ENCODE data around the gene ZNF773. TPM values are rescaled to one million over a fixed set of nuclear protein-coding genes. Genes with fewer than 3 reads are reported as not detected.
A peak's percentile ranks its signal among the peaks of the same experiment; 100 is the strongest.
"Not testable (repeated sequence)": the region's sequence is repeated elsewhere in the genome, so short reads cannot be mapped to it uniquely, and the experiment has no call there.

ZNF773 gene
- total RNA-seq, 2 experiments from 2014 or later: 8.6 to 11.4 TPM

- Mint-ChIP-seq H3K27ac (no peak overlapping the region), H3K27me3 (no peaks in the 10 kb centered on the region), H3K9me3 (peaks cover 66% of the 10 kb centered on the region), H3K4me3 (no peak overlapping the region), H3K4me1 (no peaks in the 10 kb centered on the region), H3K36me3 (ENCODE audit: low read depth) (peaks cover 71% of the 10 kb centered on the region)
- ChIA-PET POLR2A (no interaction called here), CTCF (no interaction called here)
- no peak for DNase-seq
These were observed 11.7 kb downstream of the ZNF773 start for GRCh38 chr19:57511484-57511883.

- Mint-ChIP-seq H3K27me3 (no peaks in the 10 kb centered on the region), H3K4me3 (no peak overlapping the region), H3K9me3 (peaks cover 68% of the 10 kb centered on the region), H3K36me3 (ENCODE audit: low read depth) (peaks cover 61% of the 10 kb centered on the region), H3K4me1 (no peaks in the 10 kb centered on the region), H3K27ac (no peak overlapping the region)
- ChIA-PET CTCF (no interaction called here), POLR2A (no interaction called here)
- DNase-seq: no peak
These were observed 13.1 kb downstream of the ZNF773 start for GRCh38 chr19:57512845-57513244.

GRCh38 chr19:57515255-57515654 is 15.5 kb downstream of the ZNF773 start:
- CTCF ChIA-PET: no interaction called here
- H3K36me3 Mint-ChIP-seq (ENCODE audit: low read depth): peaks cover 46% of the 10 kb centered on the region
- H3K9me3 Mint-ChIP-seq: peaks cover 60% of the 10 kb centered on the region
- H3K4me1 Mint-ChIP-seq: no peaks in the 10 kb centered on the region
- POLR2A ChIA-PET: interaction anchor here (0.7 kb wide), 1 partner anchor 16 kb away, joined by 3 read pairs; the partner anchor contains the start of gene ZNF773
- no peak overlapping the region for H3K4me3 Mint-ChIP-seq
- no peaks in the 10 kb centered on the region for H3K27me3 Mint-ChIP-seq
- H3K27ac Mint-ChIP-seq: no peak overlapping the region
- DNase-seq: no peak

GRCh38 chr19:57518021-57518420 is 18.3 kb downstream of the ZNF773 start:
- H3K27ac Mint-ChIP-seq, POLR2A ChIA-PET, H3K4me1 Mint-ChIP-seq, H3K4me3 Mint-ChIP-seq, DNase-seq, CTCF ChIA-PET, H3K27me3 Mint-ChIP-seq: not testable (repeated sequence)
- peaks cover 35% of the 10 kb centered on the region for H3K36me3 Mint-ChIP-seq (ENCODE audit: low read depth)
- peaks cover 56% of the 10 kb centered on the region for H3K9me3 Mint-ChIP-seq

GRCh38 chr19:57527136-57527881 is 27.6 kb downstream of the ZNF773 start, which contains the start of gene ZNF549:
ZNF549 (plus strand) TSS chr19:57527356; CDS start chr19:57527574, 218 bp downstream.
- CTCF ChIA-PET: no interaction called here
- no peaks in the 10 kb centered on the region for H3K27me3 Mint-ChIP-seq
- H3K4me1 Mint-ChIP-seq: peaks cover 20% of the 10 kb centered on the region
- peak within 1 kb of the TSS; percentile 73 for H3K27ac Mint-ChIP-seq
- POLR2A ChIA-PET: interaction anchor here (0.9 kb wide), 1 partner anchor 293 kb away, joined by 3 read pairs; no protein-coding TSS in a partner anchor
- H3K36me3 Mint-ChIP-seq (ENCODE audit: low read depth): peaks cover 46% of the 10 kb centered on the region
- peaks cover 54% of the 10 kb centered on the region for H3K9me3 Mint-ChIP-seq
- peak; percentile 91 for DNase-seq
- H3K4me3 Mint-ChIP-seq: peak within 1 kb of the TSS; percentile 81

- Mint-ChIP-seq H3K36me3 (ENCODE audit: low read depth) (peaks cover 91% of the 10 kb centered on the region), H3K27me3 (no peaks in the 10 kb centered on the region), H3K27ac (no peak overlapping the region), H3K4me3 (no peak overlapping the region), H3K9me3 (peaks cover 79% of the 10 kb centered on the region), H3K4me1 (no peaks in the 10 kb centered on the region)
- no peak for DNase-seq
- POLR2A ChIA-PET: no interaction called here
- CTCF ChIA-PET: no interaction called here
These were observed 38.3 kb downstream of the ZNF773 start for GRCh38 chr19:57537953-57538547.

GRCh38 chr19:57546513-57546912 is 46.8 kb downstream of the ZNF773 start:
- no peak for DNase-seq
- no peaks in the 10 kb centered on the region for H3K4me1 Mint-ChIP-seq
- H3K36me3 Mint-ChIP-seq (ENCODE audit: low read depth): peaks cover 92% of the 10 kb centered on the region
- no peak overlapping the region for H3K4me3 Mint-ChIP-seq
- H3K9me3 Mint-ChIP-seq: peaks cover 68% of the 10 kb centered on the region
- ChIA-PET CTCF (no interaction called here), POLR2A (no interaction called here)
- H3K27me3 Mint-ChIP-seq: no peaks in the 10 kb centered on the region
- H3K27ac Mint-ChIP-seq: no peak overlapping the region

- DNase-seq: no peak
- no peak overlapping the region for H3K4me3 Mint-ChIP-seq
- ChIA-PET POLR2A (no interaction called here), CTCF (no interaction called here)
- H3K9me3 Mint-ChIP-seq: peaks cover 74% of the 10 kb centered on the region
- H3K27me3 Mint-ChIP-seq: no peaks in the 10 kb centered on the region
- H3K27ac Mint-ChIP-seq: no peak overlapping the region
- no peaks in the 10 kb centered on the region for H3K4me1 Mint-ChIP-seq
- peaks cover 99% of the 10 kb centered on the region for H3K36me3 Mint-ChIP-seq (ENCODE audit: low read depth)
These were observed 52.7 kb downstream of the ZNF773 start for GRCh38 chr19:57552432-57552831.

- Mint-ChIP-seq H3K27ac (no peak overlapping the region), H3K4me1 (peaks cover 22% of the 10 kb centered on the region), H3K27me3 (no peaks in the 10 kb centered on the region), H3K4me3 (no peak overlapping the region), H3K9me3 (peaks cover 55% of the 10 kb centered on the region), H3K36me3 (ENCODE audit: low read depth) (peaks cover 75% of the 10 kb centered on the region)
- CTCF ChIA-PET: no interaction called here
- no peak for DNase-seq
- POLR2A ChIA-PET: interaction anchor here (2.4 kb wide), 1 partner anchor 57 kb away, joined by 6 read pairs; the partner anchor contains the start of gene ZNF134
These were observed 57.9 kb downstream of the ZNF773 start for GRCh38 chr19:57557659-57558058.

Other genes with a start within 250 kb of the ZNF773 start
- 10 to 100 TPM; 40.0 to 42.0 TPM for gene ZNF460, start 219.5 kb upstream of the ZNF773 start, total RNA-seq
- gene ZNF543, start 179.5 kb upstream of the ZNF773 start, total RNA-seq: 1 to 10 TPM; 7.7 to 8.2 TPM
- gene ZNF304, start 148.7 kb upstream of the ZNF773 start, total RNA-seq: 1 to 10 TPM; 7.9 to 9.1 TPM
- gene TRAPPC2B, start 136.4 kb upstream of the ZNF773 start, total RNA-seq: 10 to 100 TPM; 10.5 to 10.9 TPM
- 1 to 10 TPM; 3.8 to 4.8 TPM for gene ZNF547, start 136.4 kb upstream of the ZNF773 start, total RNA-seq
- 10 to 100 TPM; 26.9 to 32.6 TPM for gene ZNF548, start 110.1 kb upstream of the ZNF773 start, total RNA-seq
- 10 to 100 TPM in 1 of 2 experiments, 1 to 10 TPM in 1; 9.1 to 12.6 TPM for gene ZNF17, start 88.8 kb upstream of the ZNF773 start, total RNA-seq
- gene ZNF749, start 64.6 kb upstream of the ZNF773 start, total RNA-seq: 1 to 10 TPM; 7.8 to 9.5 TPM
- under 1 TPM; 0.15 to 0.35 TPM for gene VN1R1, start 42.8 kb upstream of the ZNF773 start, total RNA-seq
- gene ZNF772, start 22.4 kb upstream of the ZNF773 start, total RNA-seq: 1 to 10 TPM; 7.2 to 8.8 TPM
- 10 to 100 TPM in 1 of 2 experiments, 1 to 10 TPM in 1; 9.8 to 12.0 TPM for gene ZNF419, start 12.2 kb upstream of the ZNF773 start, total RNA-seq
- gene ZNF549, start 27.4 kb downstream of the ZNF773 start, total RNA-seq: 1 to 10 TPM; 5.7 to 6.0 TPM
- 10 to 100 TPM; 11.8 to 12.5 TPM for gene ZNF550, start 59.9 kb downstream of the ZNF773 start, total RNA-seq
- gene ZNF416, start 79.0 kb downstream of the ZNF773 start, total RNA-seq: 1 to 10 TPM; 5.4 to 6.7 TPM
- gene ZIK1, start 84.2 kb downstream of the ZNF773 start, total RNA-seq: 1 to 10 TPM; 5.7 to 6.1 TPM
- gene ZNF530, start 99.9 kb downstream of the ZNF773 start, total RNA-seq: 1 to 10 TPM; 7.4 to 8.3 TPM
- gene ZNF134, start 114.3 kb downstream of the ZNF773 start, total RNA-seq: 10 to 100 TPM; 14.7 to 16.7 TPM
- 10 to 100 TPM; 17.8 to 20.4 TPM for gene ZNF211, start 133.2 kb downstream of the ZNF773 start, total RNA-seq
- not detected for gene ZSCAN4, start 169.0 kb downstream of the ZNF773 start, total RNA-seq
- 10 to 100 TPM in 1 of 2 experiments, 1 to 10 TPM in 1; 8.9 to 10.2 TPM for gene ZNF551, start 182.0 kb downstream of the ZNF773 start, total RNA-seq
- gene ZNF154, start 209.3 kb downstream of the ZNF773 start, total RNA-seq: under 1 TPM; 0.38 to 0.70 TPM
- gene ZNF671, start 227.7 kb downstream of the ZNF773 start, total RNA-seq: 10 to 100 TPM; 13.2 to 13.5 TPM
- 10 to 100 TPM; 14.9 to 15.1 TPM for gene ZNF776, start 246.9 kb downstream of the ZNF773 start, total RNA-seq

Data from activated CD4-positive, alpha-beta memory T cell treated with anti-CD3 and anti-CD28 coated beads, Interleukin-2, amount 10 ng/mL, durations not matched to agents 7 days and 5 days (primary cell).